Neural progenitor cell (in vitro differentiated cells): ENCODE data around the gene CMTM1.
"Not testable (repeated sequence)": the region's sequence is repeated elsewhere in the genome, so short reads cannot be mapped to it uniquely, and the experiment has no call there.

Source experiments
- EZH2 ChIP-seq: fragments of 200-600 bp; sonication (generic); IDR thresholded peaks from 2 replicates; pipeline ENCODE4 v1.6.1; 2017; ENCODE audit warnings: antibody characterized with exemption, mild to moderate bottlenecking, moderate library complexity
- EZH2phosphoT487 ChIP-seq: fragments of 200-600 bp; sonication (generic); IDR thresholded peaks from 2 replicates; pipeline ENCODE4 v1.6.1; 2017; ENCODE audit warnings: antibody characterized with exemption
- TF ChIP-seq, protein P1 (sequence below): fragments of 200-600 bp; sonication (generic); IDR thresholded peaks from 2 replicates; pipeline ENCODE4 v1.5.1; 2017; ENCODE audit warnings: antibody characterized with exemption, mild to moderate bottlenecking

GRCh38 chr16:66627611-66628378 lies 61.6 kb downstream of the CMTM1 start:
- TF ChIP-seq, protein P1, sequence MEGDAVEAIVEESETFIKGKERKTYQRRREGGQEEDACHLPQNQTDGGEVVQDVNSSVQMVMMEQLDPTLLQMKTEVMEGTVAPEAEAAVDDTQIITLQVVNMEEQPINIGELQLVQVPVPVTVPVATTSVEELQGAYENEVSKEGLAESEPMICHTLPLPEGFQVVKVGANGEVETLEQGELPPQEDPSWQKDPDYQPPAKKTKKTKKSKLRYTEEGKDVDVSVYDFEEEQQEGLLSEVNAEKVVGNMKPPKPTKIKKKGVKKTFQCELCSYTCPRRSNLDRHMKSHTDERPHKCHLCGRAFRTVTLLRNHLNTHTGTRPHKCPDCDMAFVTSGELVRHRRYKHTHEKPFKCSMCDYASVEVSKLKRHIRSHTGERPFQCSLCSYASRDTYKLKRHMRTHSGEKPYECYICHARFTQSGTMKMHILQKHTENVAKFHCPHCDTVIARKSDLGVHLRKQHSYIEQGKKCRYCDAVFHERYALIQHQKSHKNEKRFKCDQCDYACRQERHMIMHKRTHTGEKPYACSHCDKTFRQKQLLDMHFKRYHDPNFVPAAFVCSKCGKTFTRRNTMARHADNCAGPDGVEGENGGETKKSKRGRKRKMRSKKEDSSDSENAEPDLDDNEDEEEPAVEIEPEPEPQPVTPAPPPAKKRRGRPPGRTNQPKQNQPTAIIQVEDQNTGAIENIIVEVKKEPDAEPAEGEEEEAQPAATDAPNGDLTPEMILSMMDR: not testable (repeated sequence)
- not testable (repeated sequence) for TF ChIP-seq EZH2, EZH2phosphoT487
